Keratinocyte (primary cell): ENCODE data around the gene DIABLO. TPM values are rescaled to one million over a fixed set of nuclear protein-coding genes. Genes with fewer than 3 reads are reported as not detected.
A peak's percentile ranks its signal among the peaks of the same experiment; 100 is the strongest.

ENCODE experiments used
- DNase-seq: peaks from one replicate; pipeline ENCODE4 v3.0.0-alpha.2; 2011; ENCODE audit warnings: low read depth, missing footprints, low spot score
- FAIRE-seq: peaks from 2 replicates; lab custom pipeline; 2011; peaks lifted over from hg19 to GRCh38; lab: Jason Lieb, UNC
- H2AFZ ChIP-seq: 2 replicates; pipeline ENCODE4 v1.6.0; 2012; ENCODE audit warnings: low read length, control low read depth, inconsistent platforms; ENCODE audit not compliant: control insufficient read depth
- H3K27ac ChIP-seq: 2 replicates; pipeline ENCODE4 v1.5.1; 2011; ENCODE audit warnings: low read length; ENCODE audit not compliant: control insufficient read depth, insufficient read depth
- H3K27me3 ChIP-seq: 3 replicates; pipeline ENCODE4 v1.6.0; 2011; ENCODE audit warnings: low read length; ENCODE audit not compliant: control insufficient read depth, insufficient read depth; ENCODE audit errors: extremely low read depth
- H3K36me3 ChIP-seq, 2 experiments: 2 replicates in 1 of 2; 3 replicates in 1 of 2; pipeline ENCODE4 v1.5.1; 2011; ENCODE audit warnings: low read length in 2 of 2, mild to moderate bottlenecking in 1 of 2; ENCODE audit not compliant: control insufficient read depth in 2 of 2, insufficient read depth in 2 of 2; ENCODE audit errors: extremely low read depth in 1 of 2
- H3K4me1 ChIP-seq: 3 replicates; pipeline ENCODE4 v1.5.1; 2011; ENCODE audit warnings: low read length; ENCODE audit not compliant: control insufficient read depth, insufficient read depth; ENCODE audit errors: extremely low read depth
- H3K4me2 ChIP-seq: 3 replicates; pipeline ENCODE4 v1.6.0; 2011; ENCODE audit warnings: low read depth, low read length; ENCODE audit not compliant: control insufficient read depth, insufficient read depth; ENCODE audit errors: extremely low read depth
- H3K4me3 ChIP-seq, 3 experiments: fragments of 200-600 bp in 1 of 3; sonication (generic) in 1 of 3; 2 replicates in 2 of 3; 3 replicates in 1 of 3; pipeline ENCODE4 v1.5.1; 2011 to 2016; ENCODE audit warnings: low read length in 3 of 3, mild to moderate bottlenecking in 3 of 3, control low read depth in 2 of 3, inconsistent platforms in 1 of 3, low read depth in 1 of 3, mixed read lengths in 1 of 3, mixed run types in 1 of 3, moderate library complexity in 1 of 3; ENCODE audit not compliant: control insufficient read depth in 2 of 3, insufficient read depth in 2 of 3; ENCODE audit errors: extremely low read depth in 1 of 3
- H3K79me2 ChIP-seq: 2 replicates; pipeline ENCODE4 v1.6.0; 2012; ENCODE audit warnings: low read length; ENCODE audit not compliant: control insufficient read depth, insufficient read depth
- H3K9ac ChIP-seq: 3 replicates; pipeline ENCODE4 v1.6.0; 2011; ENCODE audit warnings: low read length; ENCODE audit not compliant: control insufficient read depth, insufficient read depth; ENCODE audit errors: extremely low read depth
- H3K9me1 ChIP-seq: 3 replicates; pipeline ENCODE4 v1.6.0; 2011; ENCODE audit warnings: low read length; ENCODE audit not compliant: control insufficient read depth, insufficient read depth; ENCODE audit errors: extremely low read depth
- H3K9me3 ChIP-seq: 2 replicates; pipeline ENCODE4 v1.5.1; 2012; ENCODE audit warnings: low read depth, low read length; ENCODE audit not compliant: control insufficient read depth
- H4K20me1 ChIP-seq: 3 replicates; pipeline ENCODE4 v1.6.0; 2011; ENCODE audit warnings: low read length; ENCODE audit not compliant: control insufficient read depth, insufficient read depth; ENCODE audit errors: extremely low read depth
- CTCF ChIP-seq, 3 experiments: IDR thresholded peaks in 1 of 3; conservative IDR thresholded peaks in 1 of 3; optimal IDR thresholded peaks in 1 of 3; 2 replicates in 2 of 3; 3 replicates in 1 of 3; pipeline versions ENCODE3 to v1.5.1; 2011; ENCODE audit warnings: low read length in 3 of 3, mild to moderate bottlenecking in 3 of 3, moderate library complexity in 2 of 3, control low read depth in 1 of 3, inconsistent platforms in 1 of 3; ENCODE audit not compliant: insufficient read depth in 2 of 3; ENCODE audit errors: extremely low read depth in 1 of 3
- EZH2 ChIP-seq: IDR thresholded peaks from one replicate; pipeline ENCODE4 v1.6.1; 2012; ENCODE audit warnings: inconsistent platforms, mild to moderate bottlenecking, low read length, moderate library complexity
- dilution Hi-C: fragments of 300-500 bp; cut with MboI; formaldehyde crosslinking; loops from one replicate; pipeline ENCODE4 v1.7.0; 2020; ENCODE audit warnings: low sequenced_read_pairs; ENCODE audit not compliant: extremely low pct_ligation_motif_present
- polyA plus RNA-seq, 5 experiments: library from polyadenylated mRNA; depleted of rRNA in 3 of 5; stranded (reverse) in 3 of 5; stranded (forward) in 1 of 5; unstranded in 1 of 5; fragments of >200 nt; gene quantifications; 1 replicate in 1 of 5; 2 replicates in 3 of 5; 3 replicates in 1 of 5; pipeline versions ENCODE4 v1.2.1 to v1.2.3, GENCODE V29; 2011 to 2012; ENCODE audit warnings: missing spikeins in 2 of 5, low read depth in 1 of 5, low replicate concordance in 1 of 5

Gene DIABLO
- polyA plus RNA-seq, 1 donor (not counting 4 experiments of a cell fraction or from before 2014, with no cell fraction given): 41.6 TPM

GRCh38 chr12:122205053-122205925 lies 20.6 kb downstream of the DIABLO start:
- DNase-seq: no peak
- TF ChIP-seq CTCF (optimal IDR thresholded peaks at IDR 0.05 in 1 of 3, IDR thresholded peaks at IDR 0.05 in 1 of 3, conservative IDR thresholded peaks at IDR 0.05 in 1 of 3; ENCODE audit: extremely low read depth in 1 of 3, insufficient read depth in 2 of 3, low read length in 3 of 3) (no peak), EZH2 (no peak)
- H3K4me2 ChIP-seq: no peak overlapping the region
- H3K27ac ChIP-seq: no peak overlapping the region
- peaks cover 11 to 18% of the 10 kb centered on the region in 2 experiments for H3K36me3 ChIP-seq
- H3K9me3 ChIP-seq: no peaks in the 10 kb centered on the region
- H4K20me1 ChIP-seq: no peaks in the 10 kb centered on the region
- no peak overlapping the region for H2AFZ ChIP-seq
- peaks cover 12% of the 10 kb centered on the region for H3K27me3 ChIP-seq
- dilution Hi-C loops: no loop called here
- H3K4me3 ChIP-seq: no peak overlapping the region
- H3K9ac ChIP-seq: no peak overlapping the region
- no peaks in the 10 kb centered on the region for H3K9me1 ChIP-seq
- peaks cover 3% of the 10 kb centered on the region for H3K4me1 ChIP-seq
- H3K79me2 ChIP-seq: no peaks in the 10 kb centered on the region
- FAIRE-seq: no peak

- Histone ChIP-seq H3K27ac (no peak overlapping the region), H3K9ac (peak overlapping the region; percentile 58), H4K20me1 (no peaks in the 10 kb centered on the region), H3K4me2 (peak overlapping the region; percentile 77), H3K36me3 (peaks cover 11 to 16% of the 10 kb centered on the region in 2 experiments), H3K9me1 (no peaks in the 10 kb centered on the region), H3K27me3 (peaks cover 12% of the 10 kb centered on the region), H3K79me2 (no peaks in the 10 kb centered on the region), H2AFZ (peak overlapping the region; percentile 58), H3K9me3 (no peaks in the 10 kb centered on the region), H3K4me3 (peak overlapping the region; percentile 50 to 63 (median 61)), H3K4me1 (peaks cover 3% of the 10 kb centered on the region)
- TF ChIP-seq EZH2 (peak; percentile 57), CTCF (optimal IDR thresholded peaks at IDR 0.05 in 1 of 3, IDR thresholded peaks at IDR 0.05 in 1 of 3, conservative IDR thresholded peaks at IDR 0.05 in 1 of 3; ENCODE audit: extremely low read depth in 1 of 3, insufficient read depth in 2 of 3, low read length in 3 of 3) (no peak)
- DNase-seq (no peak), FAIRE-seq (no peak)
- dilution Hi-C loops: no loop called here
Measured at GRCh38 chr12:122204167-122205052, 21.4 kb downstream of the DIABLO start.
